GM11168 (cell line): ENCODE data around the gene PRR16.
"Not testable (repeated sequence)": the region's sequence is repeated elsewhere in the genome, so short reads cannot be mapped to it uniquely, and the experiment has no call there.

Experiments
- in situ Hi-C: fragments of 300-500 bp; cut with MboI; formaldehyde crosslinking; loops from one replicate; pipeline ENCODE4 v1.12.0; 2022; ENCODE audit warnings: low sequenced_read_pairs; ENCODE audit not compliant: unreplicated experiment

The PRR16 gene

DNA sequence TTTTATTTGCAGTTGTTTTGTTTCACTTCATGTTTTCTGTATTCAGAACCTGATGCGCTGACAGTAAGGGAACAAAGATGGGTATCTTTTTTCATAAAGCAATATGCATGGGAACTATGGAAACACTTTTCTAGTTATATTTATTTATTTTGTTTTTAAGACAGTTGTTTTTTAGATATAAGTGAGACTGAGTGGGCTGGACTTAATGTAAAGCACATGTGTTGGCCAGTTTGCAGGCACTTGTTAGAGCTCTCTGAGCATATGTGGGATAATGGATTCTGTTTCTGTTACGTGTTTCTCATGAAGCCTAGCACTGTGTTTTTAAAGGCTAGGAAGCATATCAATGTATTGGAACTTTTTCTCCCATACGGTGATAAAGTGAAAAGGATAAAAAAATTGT lies 164.1 kb downstream of the PRR16 start:
- in situ Hi-C loops: no loop called here

DNA sequence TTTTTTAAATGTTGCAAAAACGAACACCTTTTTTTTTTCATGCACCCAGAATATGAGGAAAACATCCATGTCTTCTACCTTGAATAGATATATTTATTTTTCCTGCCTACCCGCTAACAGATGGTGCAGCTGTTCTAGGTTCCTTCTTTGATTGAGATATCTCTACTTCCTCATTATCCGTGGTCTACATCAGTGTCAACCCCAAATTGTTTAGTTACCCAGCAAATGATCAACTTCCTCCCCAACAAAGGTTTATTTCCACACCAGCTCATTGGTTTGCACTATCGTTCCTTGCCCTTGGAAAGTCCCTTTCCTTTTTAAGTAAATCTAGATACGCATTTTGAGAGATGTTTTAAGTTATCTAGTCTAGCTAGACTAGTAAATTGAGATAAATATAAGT lies 166.4 kb downstream of the PRR16 start:
- in situ Hi-C loops: no loop called here

DNA sequence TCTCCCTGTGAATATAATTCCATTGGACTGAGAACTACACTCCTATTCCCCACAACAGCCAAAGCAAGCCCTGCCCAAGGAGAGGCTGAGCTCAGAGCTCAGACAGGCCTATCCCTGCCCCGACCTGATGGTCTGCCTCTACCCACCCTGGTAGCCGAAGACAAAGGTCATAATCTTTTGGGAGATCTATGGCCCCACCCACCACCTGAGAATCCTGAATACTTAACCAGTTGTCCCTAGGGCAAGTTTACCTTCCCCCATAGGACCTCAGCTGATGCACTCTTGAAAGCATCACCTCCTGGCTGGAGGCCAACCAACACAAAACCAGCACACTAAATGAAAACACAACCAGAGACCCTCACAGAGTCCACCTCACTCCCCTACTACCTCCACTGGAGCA lies 167.5 kb downstream of the PRR16 start:
- in situ Hi-C loops: no loop called here

- in situ Hi-C loops: no loop called here
Measured at GRCh38 chr5:120632430-120632829, 168.3 kb downstream of the PRR16 start.

GRCh38 chr5:120638449-120638848 lies 174.3 kb downstream of the PRR16 start:
- in situ Hi-C loops: no loop called here

- in situ Hi-C loops: no loop called here
Measured at GRCh38 chr5:120640778-120641177, 176.7 kb downstream of the PRR16 start.

DNA sequence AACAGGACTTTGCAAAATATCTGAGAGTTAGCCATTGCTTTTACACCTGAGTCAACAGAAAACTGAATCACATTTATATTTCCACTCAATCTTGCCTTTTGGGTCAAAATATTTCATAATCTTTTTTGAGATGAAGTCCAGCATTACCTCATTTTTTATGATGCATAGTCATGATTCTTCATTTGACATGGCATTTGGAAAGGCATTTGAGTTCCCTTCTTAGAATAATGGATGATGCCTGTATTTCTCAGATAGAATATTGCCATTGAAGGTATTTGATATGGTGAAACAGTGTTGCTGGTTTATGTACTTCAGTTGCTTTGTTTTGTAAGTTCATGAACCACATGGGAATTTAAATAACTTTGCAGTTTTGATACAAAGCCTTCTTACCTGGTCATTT lies 180.4 kb downstream of the PRR16 start:
- in situ Hi-C loops: no loop called here

DNA sequence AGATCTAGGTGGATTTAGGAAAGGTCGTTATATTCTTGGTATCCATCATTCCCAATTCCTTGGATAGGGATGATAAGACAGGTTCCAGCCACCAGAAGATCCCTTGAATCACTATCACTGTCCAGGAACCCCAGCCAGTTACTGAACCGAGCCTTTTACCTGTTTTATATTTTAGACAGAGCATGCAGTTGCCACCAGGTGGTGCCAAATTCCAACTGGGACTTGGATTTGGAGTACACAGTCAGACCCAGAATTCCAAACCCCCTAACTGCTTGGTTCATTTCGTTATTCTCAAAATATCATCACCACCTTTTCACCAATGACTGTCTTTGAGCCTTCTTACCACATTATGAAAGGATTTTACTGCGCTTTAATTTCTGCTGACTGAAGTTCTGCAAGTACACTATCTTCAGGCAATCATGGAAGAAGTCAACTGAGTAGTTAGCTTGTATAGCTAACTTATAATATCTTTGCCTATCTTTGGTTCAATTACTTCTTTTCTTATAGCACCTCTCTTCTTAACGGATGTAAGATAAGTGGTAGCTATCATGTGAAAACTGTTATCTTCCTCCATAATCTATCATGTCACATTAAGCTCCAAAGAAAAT lies 191.8 kb downstream of the PRR16 start:
- in situ Hi-C loops: no loop called here

- in situ Hi-C loops: no loop called here
Measured at GRCh38 chr5:120657104-120657503, 193.0 kb downstream of the PRR16 start.

DNA sequence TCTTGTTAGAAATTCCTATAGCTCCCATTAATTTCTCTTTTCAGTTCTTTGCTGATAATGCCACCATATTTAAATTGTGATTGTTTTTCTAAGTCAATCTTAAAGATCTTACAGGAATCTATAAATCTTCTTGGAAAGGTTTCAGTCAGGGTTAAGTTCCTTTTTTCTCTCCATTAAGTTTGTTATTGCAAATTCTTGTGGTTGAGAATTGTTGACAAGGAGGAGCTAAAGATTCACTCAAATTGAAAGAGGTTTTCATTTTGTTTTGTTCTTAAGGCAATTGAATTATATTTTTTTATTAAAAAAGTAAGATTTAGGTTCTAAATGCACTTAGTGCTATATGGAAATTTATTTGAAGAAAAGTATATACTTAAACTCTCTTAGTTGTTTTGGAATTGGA lies 213.4 kb downstream of the PRR16 start:
- in situ Hi-C loops: no loop called here

GRCh38 chr5:120678279-120678678 lies 214.2 kb downstream of the PRR16 start:
- in situ Hi-C loops: no loop called here

GRCh38 chr5:120682851-120683250 lies 218.8 kb downstream of the PRR16 start:
- in situ Hi-C loops: no loop called here

- in situ Hi-C loops: no loop called here
Measured at GRCh38 chr5:120683580-120683979, 219.5 kb downstream of the PRR16 start.

DNA sequence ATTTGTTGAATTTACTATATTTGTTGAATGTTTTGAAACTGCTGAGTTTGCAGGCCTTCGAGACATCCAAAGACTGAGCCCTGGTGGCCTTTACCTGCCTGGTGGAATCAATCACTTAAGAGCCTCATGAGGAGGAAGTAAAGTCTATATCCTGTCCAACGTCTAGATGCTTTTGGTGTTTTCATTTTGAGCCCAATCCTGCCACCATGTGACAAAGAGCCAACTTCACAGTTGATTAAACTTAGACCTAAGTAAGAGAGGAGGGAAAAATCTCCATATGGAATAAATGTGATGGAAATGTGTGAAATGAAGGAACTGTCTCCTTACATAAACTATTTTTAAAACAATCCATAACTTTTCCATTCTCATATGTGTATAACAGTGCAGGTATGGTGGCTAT lies 220.1 kb downstream of the PRR16 start:
- in situ Hi-C loops: no loop called here

DNA sequence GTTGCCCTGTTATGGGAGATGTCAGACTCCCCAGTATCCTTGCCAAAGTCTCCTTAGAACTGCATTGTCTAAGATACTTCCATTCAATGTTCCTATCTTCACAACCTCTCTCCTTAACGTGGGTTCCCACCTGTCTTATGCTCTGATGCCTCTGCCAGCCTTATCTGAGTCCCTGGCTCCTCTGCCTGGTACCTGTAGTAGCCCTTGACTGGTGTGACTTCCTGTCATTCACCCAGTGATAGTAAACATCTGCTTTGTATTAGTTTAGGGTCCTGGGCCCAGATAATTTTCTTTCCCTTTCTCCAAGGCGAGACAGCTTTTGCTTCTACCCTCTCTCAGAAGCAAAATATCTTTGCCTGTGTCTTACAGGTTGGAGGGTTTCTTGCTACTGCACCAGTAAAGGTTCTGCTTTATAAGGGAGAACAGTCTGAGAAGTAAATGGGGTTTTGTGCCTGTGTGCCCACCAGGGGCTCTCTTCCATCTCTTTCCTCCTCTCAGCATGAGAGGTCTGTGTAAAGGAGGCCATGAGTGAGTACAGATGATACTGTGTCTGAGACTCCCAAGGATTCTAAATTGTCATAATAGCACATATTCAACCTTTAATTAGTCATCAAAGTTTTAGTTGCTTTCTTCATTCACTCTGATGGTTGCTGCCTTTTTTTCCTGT lies 220.8 kb downstream of the PRR16 start:
- in situ Hi-C loops: no loop called here

GRCh38 chr5:120690621-120691407 lies 226.7 kb downstream of the PRR16 start:
- in situ Hi-C loops: no loop called here

DNA sequence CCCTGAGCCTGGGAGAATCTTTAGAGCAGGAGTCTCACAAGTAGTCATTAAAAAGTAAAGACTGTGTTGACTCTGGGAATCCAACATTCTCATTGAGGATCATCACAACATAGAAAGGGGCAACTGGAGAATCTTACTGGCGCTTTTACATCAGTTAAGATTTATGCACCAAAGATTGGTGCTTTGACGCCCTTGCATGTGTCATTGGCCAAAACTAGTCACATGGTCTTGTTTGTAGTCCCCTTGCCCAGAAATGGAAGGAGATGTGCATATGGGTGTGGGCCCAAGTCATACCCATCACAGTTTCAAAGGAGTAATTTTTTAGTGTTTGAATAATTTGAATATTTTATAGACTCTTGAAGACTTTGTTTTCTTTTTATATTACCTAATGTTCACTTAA lies 228.2 kb downstream of the PRR16 start:
- in situ Hi-C loops: no loop called here

- in situ Hi-C loops: no loop called here
Measured at GRCh38 chr5:120695368-120695880, 231.3 kb downstream of the PRR16 start.

DNA sequence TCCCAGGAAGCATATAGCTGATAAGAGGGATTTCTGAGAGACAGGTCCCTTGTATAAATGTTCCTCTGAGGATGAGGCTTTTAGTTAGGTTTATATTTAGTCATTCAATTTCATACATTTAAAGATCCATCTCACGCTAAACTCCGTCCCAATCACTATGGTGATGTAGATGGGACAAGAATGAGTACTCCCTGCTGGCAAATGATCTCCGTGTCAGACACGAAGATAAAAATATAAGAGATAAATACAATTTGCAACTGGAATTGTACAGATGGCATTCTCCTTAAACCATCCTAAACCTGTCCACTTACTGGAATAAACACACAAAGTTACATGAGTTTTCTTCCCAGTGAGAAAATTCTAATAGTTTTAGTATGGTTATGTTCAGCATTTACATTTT lies 233.0 kb downstream of the PRR16 start:
- in situ Hi-C loops: no loop called here

- in situ Hi-C loops: not testable (repeated sequence)
Measured at GRCh38 chr5:120697670-120698327, 233.7 kb downstream of the PRR16 start.

DNA sequence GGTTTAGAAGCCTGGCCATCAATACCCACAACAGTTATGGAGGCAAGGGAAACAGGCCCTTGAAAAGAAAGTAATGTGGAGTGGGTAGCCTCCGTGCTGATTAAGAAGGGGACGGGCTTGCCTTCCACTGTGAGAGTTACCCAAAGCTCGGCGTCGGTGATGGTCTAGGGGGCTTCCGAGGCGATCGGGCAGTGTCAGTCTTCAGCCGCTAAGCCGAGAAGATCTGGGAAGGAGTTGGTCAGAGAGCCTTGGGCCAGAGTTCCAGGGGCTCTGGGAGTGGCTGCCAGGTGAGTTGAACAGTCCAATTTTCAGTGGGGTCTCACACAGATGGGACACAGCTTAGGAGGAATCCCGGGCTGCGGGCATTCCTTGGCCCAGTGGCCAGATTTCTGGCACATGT lies 236.6 kb downstream of the PRR16 start:
- in situ Hi-C loops: not testable (repeated sequence)
